GM19043 (cell line): ENCODE measurements around the gene MAN1C1.

Source experiments
- ATAC-seq: cut with Tn5 transposase; IDR thresholded peaks from one replicate; pipeline ENCODE4 v1.9.1; 2021; ENCODE audit warnings: low read depth; ENCODE audit not compliant: unreplicated experiment

The MAN1C1 gene

GRCh38 chr1:25675729-25676476 is 59.3 kb downstream of the MAN1C1 start:
- ATAC-seq: peak; percentile 94

- no peak for ATAC-seq
Measured at GRCh38 chr1:25676488-25676887, 59.9 kb downstream of the MAN1C1 start.

- ATAC-seq: no peak
Measured at GRCh38 chr1:25677193-25677773, 60.7 kb downstream of the MAN1C1 start.

GRCh38 chr1:25679171-25679570 is 62.6 kb downstream of the MAN1C1 start:
- ATAC-seq: no peak

- ATAC-seq: no peak
Measured at GRCh38 chr1:25680701-25681100, 64.1 kb downstream of the MAN1C1 start.

- ATAC-seq: no peak
Measured at GRCh38 chr1:25682059-25682601, 65.5 kb downstream of the MAN1C1 start.

- ATAC-seq: no peak
Measured at GRCh38 chr1:25683177-25683576, 66.6 kb downstream of the MAN1C1 start.

- no peak for ATAC-seq
Measured at GRCh38 chr1:25683731-25684130, 67.1 kb downstream of the MAN1C1 start.

- no peak for ATAC-seq
Measured at GRCh38 chr1:25684216-25684965, 67.8 kb downstream of the MAN1C1 start.

GRCh38 chr1:25685211-25685750 is 68.7 kb downstream of the MAN1C1 start:
- ATAC-seq: no peak

GRCh38 chr1:25685938-25686665 is 69.5 kb downstream of the MAN1C1 start:
- ATAC-seq: no peak

- no peak for ATAC-seq
Measured at GRCh38 chr1:25687221-25688017, 70.8 kb downstream of the MAN1C1 start.

GRCh38 chr1:25688390-25689119 is 72.0 kb downstream of the MAN1C1 start:
- ATAC-seq: no peak

- no peak for ATAC-seq
Measured at GRCh38 chr1:25689686-25690381, 73.2 kb downstream of the MAN1C1 start.

GRCh38 chr1:25690396-25690956 is 73.9 kb downstream of the MAN1C1 start:
- no peak for ATAC-seq

- no peak for ATAC-seq
Measured at GRCh38 chr1:25691211-25691610, 74.6 kb downstream of the MAN1C1 start.

GRCh38 chr1:25692560-25692959 is 76.0 kb downstream of the MAN1C1 start:
- ATAC-seq: no peak
